NT2/D1 (cell line): ENCODE data around the gene LYRM4.

Experiments
- SUZ12 ChIP-seq: IDR thresholded peaks from 2 replicates; pipeline ENCODE4 v1.6.1; 2011; ENCODE audit not compliant: insufficient read length, insufficient read depth; ENCODE audit errors: extremely low read depth
- YY1 ChIP-seq: IDR thresholded peaks from 2 replicates; pipeline ENCODE4 v1.6.1; 2011; ENCODE audit not compliant: insufficient read length, insufficient read depth
- ZNF274 ChIP-seq: IDR thresholded peaks from 2 replicates; pipeline ENCODE4 v1.6.1; 2011; ENCODE audit warnings: mild to moderate bottlenecking, low read depth, low read length

DNA sequence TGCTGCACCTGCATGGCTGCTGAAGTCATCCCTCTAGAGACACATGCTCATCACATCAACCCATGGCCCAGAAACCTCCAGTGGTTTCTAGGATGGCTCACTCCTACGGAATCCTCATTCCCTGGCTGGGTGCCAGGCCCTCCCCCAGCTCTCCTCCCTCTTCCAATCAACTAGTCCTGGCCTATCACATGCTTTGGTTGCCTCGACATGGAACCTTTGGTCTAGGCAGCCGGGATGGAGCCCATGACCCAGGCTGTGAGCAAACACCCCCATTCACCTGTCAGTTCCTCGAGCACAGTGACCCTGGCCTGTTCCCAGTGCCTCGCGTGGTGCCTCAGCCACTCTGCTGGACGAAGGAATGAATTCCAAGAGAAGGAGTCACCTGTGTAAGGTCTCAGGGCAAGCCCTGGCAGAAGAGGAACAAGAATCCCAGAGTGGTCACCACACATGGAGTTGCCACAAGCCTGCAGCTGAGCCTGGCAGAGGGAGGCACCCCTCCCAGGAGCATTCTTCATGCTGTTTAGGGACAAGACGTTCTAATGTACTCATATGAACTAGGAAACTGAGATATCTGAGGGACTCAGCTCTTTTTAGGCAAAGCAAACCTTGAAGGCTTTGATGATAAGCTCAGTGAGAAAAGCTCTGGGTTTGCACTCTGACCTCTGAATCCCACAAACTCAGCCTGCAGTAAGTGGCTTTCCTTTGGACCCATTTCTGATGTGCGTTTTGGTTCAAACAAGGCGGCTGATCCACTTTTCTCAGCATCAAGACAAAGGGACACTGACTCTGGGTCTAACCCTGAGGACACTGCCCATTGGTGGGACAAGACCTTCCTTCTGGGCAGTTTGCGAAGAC lies 135.4 kb downstream of the LYRM4 start:
- TF ChIP-seq ZNF274 (no peak), YY1 (no peak), SUZ12 (no peak)
